Lung (tissue), 12 donors: ENCODE data around the gene DNAJC1. TPM values are rescaled to one million over a fixed set of nuclear protein-coding genes. Genes with fewer than 3 reads are reported as not detected.
"Not testable (repeated sequence)": the region's sequence is repeated elsewhere in the genome, so short reads cannot be mapped to it uniquely, and the experiment has no call there.

Experiments used
- ATAC-seq: fragments of 200-7000 bp; cut with Tn5 transposase; one replicate; pipeline ENCODE4 v1.9.1; 2020; ENCODE audit warnings: moderate number of reproducible peaks; ENCODE audit not compliant: insufficient read depth, low FRiP score
- DNase-seq, 3 donors: peaks; one replicate each; pipeline ENCODE4 v3.0.0-alpha.2; 2013 to 2017
- H3K27ac ChIP-seq, 2 donors: one replicate each; pipeline ENCODE4 v1.5.1; 2013; ENCODE audit warnings: mild to moderate bottlenecking in 2 of 2, moderate library complexity in 2 of 2, control low read depth in 1 of 2, inconsistent platforms in 1 of 2, low read depth in 1 of 2, low read length in 1 of 2
- H3K27me3 ChIP-seq, 3 donors: one replicate each; pipeline ENCODE4 v1.5.1; 2013; ENCODE audit warnings: low read length in 2 of 3; ENCODE audit not compliant: control insufficient read depth in 3 of 3, insufficient read depth in 3 of 3
- H3K36me3 ChIP-seq, 4 donors: one replicate each; pipeline ENCODE4 v1.5.1; 2013; ENCODE audit warnings: low read length in 4 of 4, mild to moderate bottlenecking in 1 of 4, moderate library complexity in 1 of 4; ENCODE audit not compliant: control insufficient read depth in 4 of 4, insufficient read depth in 4 of 4
- H3K4me1 ChIP-seq, 5 donors: one replicate each; pipeline ENCODE4 v1.5.1; 2013; ENCODE audit warnings: low read length in 5 of 5, mild to moderate bottlenecking in 2 of 5, moderate library complexity in 1 of 5; ENCODE audit not compliant: control insufficient read depth in 5 of 5, insufficient read depth in 5 of 5
- H3K4me3 ChIP-seq: one replicate; pipeline ENCODE4 v1.5.1; 2013; ENCODE audit warnings: mild to moderate bottlenecking, control low read depth, moderate library complexity
- H3K9ac ChIP-seq, 2 donors: one replicate each; pipeline ENCODE4 v1.5.1; 2013; ENCODE audit warnings: low read length in 2 of 2, control low read depth in 1 of 2; ENCODE audit not compliant: insufficient read depth in 1 of 2
- H3K9me3 ChIP-seq, 4 donors: one replicate each; pipeline ENCODE4 v1.5.1; 2013; ENCODE audit warnings: low read length in 3 of 4, mild to moderate bottlenecking in 1 of 4, moderate library complexity in 1 of 4; ENCODE audit not compliant: control insufficient read depth in 4 of 4, insufficient read depth in 3 of 4
- WGBS, 2 donors: extraction: QIAGEN DNeasy Blood & Tissue Kit; methylation state at CpG; one replicate each; pipeline ENCODE4 v1.1.7; 2013; 5-methylcytosine and 5-hydroxymethylcytosine counted together
- polyA plus RNA-seq, 2 donors: library from polyadenylated mRNA; stranded (reverse); fragments of 200-250 nt; gene quantifications; one replicate each; pipeline ENCODE4 v1.2.1, GENCODE V29; 2013
- total RNA-seq, 2 donors: library from RNA; depleted of rRNA in 1 of 2; stranded (reverse); fragments of >200 nt in 1 of 2; gene quantifications; one replicate each; pipeline ENCODE4 v1.2.1, GENCODE V29; 2014 to 2021
- TF ChIP-seq, protein P1 (sequence below): IDR thresholded peaks from 2 replicates; pipeline ENCODE4 v1.5.1; 2012; ENCODE audit warnings: mild to moderate bottlenecking; ENCODE audit errors: control extremely low read depth, extremely low read depth
- donor health status: control.
- donor health status: control.
- donor health status: Bipolar disorder and iron deficiency.
- donor health status: healthy.
- donor health status: DM: yes; HTN: yes; CAD: no.

Gene DNAJC1
- total and polyA plus RNA-seq, 4 donors: 31.0 to 38.2 (median 35.6) TPM

DNA sequence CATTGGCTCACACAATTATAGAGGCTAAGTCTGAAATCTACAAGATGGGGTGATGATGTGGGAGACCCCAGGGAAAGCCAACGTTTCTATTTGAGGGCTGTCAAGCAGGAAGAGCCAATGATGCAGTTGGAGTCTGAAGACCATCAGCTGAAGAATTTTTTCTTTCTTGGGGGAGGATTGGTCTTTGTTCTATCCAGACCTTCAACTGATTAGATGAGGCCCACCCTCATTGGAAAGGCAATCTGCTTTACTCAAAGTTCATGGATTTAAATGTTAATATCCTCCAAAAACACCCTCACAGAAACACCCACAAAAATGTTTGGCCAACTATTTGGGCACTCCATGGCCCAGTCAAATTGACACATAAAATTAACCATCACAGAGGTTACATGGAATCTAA lies 44.3 kb upstream of the DNAJC1 start:
- no peak overlapping the region for H3K9ac ChIP-seq
- no peaks in the 10 kb centered on the region for H3K9me3 ChIP-seq
- no peak overlapping the region for H3K4me3 ChIP-seq
- no peak for DNase-seq
- H3K4me1 ChIP-seq: no peaks in the 10 kb centered on the region
- 89 to 96% methylated on average over 1 of the region's 1 CpG for WGBS, 2 donors
- H3K27ac ChIP-seq: no peak overlapping the region
- H3K36me3 ChIP-seq: no peaks in the 10 kb centered on the region
- TF ChIP-seq, protein P1, sequence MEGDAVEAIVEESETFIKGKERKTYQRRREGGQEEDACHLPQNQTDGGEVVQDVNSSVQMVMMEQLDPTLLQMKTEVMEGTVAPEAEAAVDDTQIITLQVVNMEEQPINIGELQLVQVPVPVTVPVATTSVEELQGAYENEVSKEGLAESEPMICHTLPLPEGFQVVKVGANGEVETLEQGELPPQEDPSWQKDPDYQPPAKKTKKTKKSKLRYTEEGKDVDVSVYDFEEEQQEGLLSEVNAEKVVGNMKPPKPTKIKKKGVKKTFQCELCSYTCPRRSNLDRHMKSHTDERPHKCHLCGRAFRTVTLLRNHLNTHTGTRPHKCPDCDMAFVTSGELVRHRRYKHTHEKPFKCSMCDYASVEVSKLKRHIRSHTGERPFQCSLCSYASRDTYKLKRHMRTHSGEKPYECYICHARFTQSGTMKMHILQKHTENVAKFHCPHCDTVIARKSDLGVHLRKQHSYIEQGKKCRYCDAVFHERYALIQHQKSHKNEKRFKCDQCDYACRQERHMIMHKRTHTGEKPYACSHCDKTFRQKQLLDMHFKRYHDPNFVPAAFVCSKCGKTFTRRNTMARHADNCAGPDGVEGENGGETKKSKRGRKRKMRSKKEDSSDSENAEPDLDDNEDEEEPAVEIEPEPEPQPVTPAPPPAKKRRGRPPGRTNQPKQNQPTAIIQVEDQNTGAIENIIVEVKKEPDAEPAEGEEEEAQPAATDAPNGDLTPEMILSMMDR: no peak
- ATAC-seq: no peak
- no peaks in the 10 kb centered on the region for H3K27me3 ChIP-seq

DNA sequence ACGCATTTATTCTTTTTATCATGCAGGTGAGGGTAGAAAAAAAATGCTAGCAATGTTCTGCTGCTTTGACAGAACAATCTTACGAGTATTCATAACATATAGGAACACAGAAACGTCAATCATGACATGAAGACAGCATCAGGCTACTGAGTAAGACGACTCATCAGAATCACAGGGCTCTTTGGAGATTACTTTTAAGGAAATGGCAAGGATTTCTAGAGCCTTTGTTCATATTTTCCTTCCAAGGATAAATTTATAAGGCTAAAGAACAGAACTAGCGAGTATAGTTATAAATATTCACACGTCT lies 39.8 kb upstream of the DNAJC1 start:
- 70% methylated on average over 6 of the region's 6 CpGs for WGBS, 2 donors
- ATAC-seq: no peak
- no peak overlapping the region for H3K27ac ChIP-seq

DNA sequence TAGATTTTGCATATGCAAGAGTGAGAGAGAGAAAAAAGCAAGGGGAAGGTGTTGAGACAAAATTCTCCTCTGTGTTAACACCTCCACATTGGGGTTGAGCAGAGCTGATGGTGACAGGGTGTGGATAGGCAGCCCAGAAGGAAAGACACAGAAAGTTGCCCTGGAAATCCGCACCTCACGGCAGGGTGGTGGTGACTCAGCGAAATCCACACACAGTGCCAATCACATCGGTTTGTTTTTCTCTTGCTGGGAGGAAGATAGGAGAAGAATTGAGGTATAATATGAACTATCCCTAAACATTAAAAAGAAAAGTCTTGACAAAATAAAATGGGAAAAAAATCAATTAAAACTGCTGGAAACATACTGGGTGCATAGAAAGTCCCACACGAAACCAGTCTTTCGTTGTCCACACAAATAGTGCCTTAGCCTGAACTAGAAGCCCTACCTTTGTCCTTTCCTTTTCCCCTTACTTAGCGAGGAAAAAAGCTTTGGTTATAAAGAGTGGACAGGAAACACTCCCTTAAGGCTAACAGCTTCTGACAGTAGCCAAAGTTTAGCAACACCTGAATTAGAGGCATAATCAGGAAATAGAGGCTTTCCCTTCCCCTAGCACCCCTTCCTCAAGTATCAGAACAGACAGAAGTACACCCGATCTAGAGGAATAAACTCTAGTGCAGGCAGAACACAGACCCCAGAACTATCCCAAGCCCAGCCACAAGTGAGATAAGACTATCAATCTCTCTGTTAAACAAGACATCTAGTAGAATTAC lies 39.2 kb upstream of the DNAJC1 start:
- no peak for ATAC-seq
- no peak for DNase-seq
- Histone ChIP-seq H3K36me3 (no peaks in the 10 kb centered on the region), H3K27me3 (no peaks in the 10 kb centered on the region), H3K4me3 (no peak overlapping the region), H3K9ac (no peak overlapping the region), H3K4me1 (no peaks in the 10 kb centered on the region), H3K9me3 (peaks cover 0 to 2% (median 0%) of the 10 kb centered on the region in 4 donors), H3K27ac (no peak overlapping the region)
- 41 to 49% methylated on average over 8 of the region's 8 CpGs for WGBS, 2 donors
- TF ChIP-seq, protein P1: no peak

More for the DNA sequence above, 39.8 kb upstream of the DNAJC1 start:
- Histone ChIP-seq H3K9me3 (peaks cover 0 to 2% (median 0%) of the 10 kb centered on the region in 4 donors), H3K9ac (no peak overlapping the region), H3K27me3 (no peaks in the 10 kb centered on the region), H3K4me1 (no peaks in the 10 kb centered on the region), H3K36me3 (no peaks in the 10 kb centered on the region), H3K4me3 (no peak overlapping the region)
- TF ChIP-seq, protein P1: no peak
- DNase-seq: no peak

DNA sequence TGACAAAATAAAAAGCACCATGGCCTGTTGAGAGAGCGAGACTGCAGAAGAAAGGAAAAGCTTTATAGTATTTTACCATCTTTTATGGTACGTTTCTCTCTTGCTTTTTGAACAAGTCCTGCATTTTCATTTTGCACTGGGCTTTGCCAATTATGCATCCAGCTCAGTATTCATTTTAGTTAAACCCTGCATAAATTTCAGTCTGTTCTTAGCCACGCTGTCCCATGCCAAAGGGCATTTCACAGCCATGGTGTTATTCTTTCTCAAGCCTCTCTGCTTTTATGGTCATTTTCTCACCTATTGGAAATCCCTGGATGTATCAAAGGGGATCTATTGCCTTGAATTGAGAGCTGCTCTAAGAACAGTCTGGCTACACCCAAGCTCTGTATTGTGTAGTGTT lies 30.8 kb upstream of the DNAJC1 start:
- H3K27ac ChIP-seq: no peak overlapping the region
- no peak for DNase-seq
- no peak overlapping the region for H3K4me3 ChIP-seq
- H3K9me3 ChIP-seq: peaks cover 0 to 5% (median 2%) of the 10 kb centered on the region in 4 donors
- WGBS, 2 donors: 92 to 94% methylated on average over 3 of the region's 3 CpGs
- H3K36me3 ChIP-seq: no peaks in the 10 kb centered on the region
- no peak overlapping the region for H3K9ac ChIP-seq
- peaks cover 0 to 5% (median 0%) of the 10 kb centered on the region in 5 donors for H3K4me1 ChIP-seq
- no peaks in the 10 kb centered on the region for H3K27me3 ChIP-seq
- no peak for ATAC-seq
- TF ChIP-seq, protein P1: no peak

DNA sequence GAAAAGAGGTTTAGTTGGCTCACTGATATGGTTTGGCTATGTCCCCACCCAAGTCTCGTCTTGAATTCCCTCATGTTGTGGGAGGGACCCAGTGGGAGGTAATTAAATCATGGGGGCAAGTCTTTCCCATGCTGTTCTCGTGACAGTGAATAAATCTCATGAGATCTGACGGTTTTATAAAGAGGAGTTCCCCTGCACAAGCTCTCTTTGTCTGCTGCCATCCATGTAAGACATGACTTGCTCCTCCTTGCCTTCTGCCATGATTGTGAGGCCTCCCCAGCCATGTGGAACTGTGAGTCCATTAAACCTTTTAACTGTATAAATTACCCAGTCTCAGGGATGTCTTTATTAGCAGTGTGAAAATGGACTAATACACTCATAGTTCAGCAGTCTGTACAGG lies 28.7 kb upstream of the DNAJC1 start:
- not testable (repeated sequence) for H3K4me3 ChIP-seq, DNase-seq, H3K27ac ChIP-seq, H3K27me3 ChIP-seq, H3K4me1 ChIP-seq, H3K36me3 ChIP-seq, H3K9ac ChIP-seq, H3K9me3 ChIP-seq, ATAC-seq
- 86 to 91% methylated on average over 3 of the region's 3 CpGs for WGBS, 2 donors
